Smooth muscle cell (in vitro differentiated cells): ENCODE results near the gene ANKFN1. TPM values are rescaled to one million over a fixed set of nuclear protein-coding genes. Genes with fewer than 3 reads are reported as not detected.

ENCODE experiments used
- DNase-seq: peaks from one replicate; lab custom pipeline; 2025; ENCODE audit not compliant: unreplicated experiment; lab: John Stamatoyannopoulos, UW
- H2AFZ ChIP-seq: fragments of 200-600 bp; sonication (generic); 2 replicates; pipeline ENCODE4 v1.6.0; 2016; ENCODE audit warnings: antibody characterized with exemption, low read depth, mild to moderate bottlenecking
- H3F3A ChIP-seq: fragments of 200-600 bp; sonication (generic); 2 replicates; pipeline ENCODE4 v1.6.0; 2017; ENCODE audit warnings: antibody characterized with exemption, low read depth
- H3K27ac ChIP-seq: fragments of 200-600 bp; sonication (generic); 2 replicates; pipeline ENCODE4 v1.5.1; 2016; ENCODE audit warnings: low read depth, mild to moderate bottlenecking
- H3K27me3 ChIP-seq: fragments of 200-600 bp; sonication (generic); 2 replicates; pipeline ENCODE4 v1.6.1; 2016; ENCODE audit warnings: low read depth, mild to moderate bottlenecking
- H3K36me3 ChIP-seq: fragments of 200-600 bp; sonication (generic); 2 replicates; pipeline ENCODE4 v1.5.1; 2016; ENCODE audit warnings: low read depth
- H3K4me1 ChIP-seq: fragments of 200-600 bp; sonication (generic); 2 replicates; pipeline ENCODE4 v1.5.1; 2016; ENCODE audit warnings: low read depth
- H3K4me2 ChIP-seq: fragments of 200-600 bp; sonication (generic); 2 replicates; pipeline ENCODE4 v1.6.0; 2016; ENCODE audit warnings: mild to moderate bottlenecking
- H3K4me3 ChIP-seq: fragments of 200-600 bp; sonication (generic); 2 replicates; pipeline ENCODE4 v1.5.1; 2016; ENCODE audit warnings: mild to moderate bottlenecking
- H3K79me2 ChIP-seq: fragments of 200-600 bp; sonication (generic); 2 replicates; pipeline ENCODE4 v1.6.0; 2016; ENCODE audit warnings: low read depth, mild to moderate bottlenecking
- H3K9ac ChIP-seq: fragments of 200-600 bp; sonication (generic); 2 replicates; pipeline ENCODE4 v1.6.0; 2016; ENCODE audit warnings: low read depth
- H3K9me3 ChIP-seq: fragments of 200-600 bp; sonication (generic); replicated peaks from 2 replicates; pipeline ENCODE4 v1.5.1; 2016; ENCODE audit warnings: low read depth
- H4K20me1 ChIP-seq: fragments of 200-600 bp; sonication (generic); 2 replicates; pipeline ENCODE4 v1.6.0; 2016; ENCODE audit warnings: low read depth
- CTCF ChIP-seq: fragments of 200-600 bp; sonication (generic); IDR thresholded peaks from 2 replicates; pipeline ENCODE4 v1.5.1; 2017; ENCODE audit warnings: borderline replicate concordance, mild to moderate bottlenecking, antibody characterized with exemption; ENCODE audit not compliant: insufficient read depth, poor library complexity, severe bottlenecking
- WGBS: methylation state at CpG from one replicate; pipeline ENCODE4 v1.1.7; 2016; ENCODE audit warnings: low lambda C conversion rate; 5-methylcytosine and 5-hydroxymethylcytosine counted together
- polyA plus RNA-seq: library from polyadenylated mRNA; unstranded; fragments of >200 nt; fragmentation: Nextera tagmentation; extraction: Ambion mirVana; gene quantifications from 2 replicates; pipeline ENCODE4 v1.2.1, GENCODE V29; 2016
- total RNA-seq: library from RNA; depleted of rRNA; stranded (reverse); fragments of >200 nt; gene quantifications from 2 replicates; pipeline ENCODE4 v1.2.3, GENCODE V29; 2014

Gene ANKFN1
- total and polyA plus RNA-seq, 2 experiments from 2014 or later = 0.24 to 0.45 TPM

- no peak for DNase-seq
- no peaks in the 10 kb centered on the region for H4K20me1 ChIP-seq
- WGBS = 60% methylated on average over 4 of the region's 4 CpGs
- no peaks in the 10 kb centered on the region for H3K27me3 ChIP-seq
- H3K4me3 ChIP-seq = no peak overlapping the region
- TF ChIP-seq CTCF = no peak
- no peak overlapping the region for H2AFZ ChIP-seq
- H3K79me2 ChIP-seq = no peaks in the 10 kb centered on the region
- H3K9me3 ChIP-seq = no peaks in the 10 kb centered on the region
- no peak overlapping the region for H3K9ac ChIP-seq
- H3K4me1 ChIP-seq = peaks cover 4% of the 10 kb centered on the region
- H3K4me2 ChIP-seq = no peak overlapping the region
- H3K36me3 ChIP-seq = no peaks in the 10 kb centered on the region
- H3F3A ChIP-seq = no peaks in the 10 kb centered on the region
- H3K27ac ChIP-seq = no peak overlapping the region
Measured at GRCh38 chr17:56171186-56171959, 18.1 kb downstream of the ANKFN1 start.

GRCh38 chr17:56172517-56172982 lies 19.3 kb downstream of the ANKFN1 start:
- TF ChIP-seq CTCF = no peak
- Histone ChIP-seq H3K27me3 (no peaks in the 10 kb centered on the region), H3K9me3 (no peaks in the 10 kb centered on the region), H3K4me2 (no peak overlapping the region), H3K9ac (no peak overlapping the region), H3K36me3 (no peaks in the 10 kb centered on the region), H4K20me1 (no peaks in the 10 kb centered on the region), H3F3A (no peaks in the 10 kb centered on the region), H3K4me3 (no peak overlapping the region), H3K4me1 (peaks cover 6% of the 10 kb centered on the region), H2AFZ (peak overlapping the region; percentile 45), H3K79me2 (no peaks in the 10 kb centered on the region), H3K27ac (no peak overlapping the region)
- WGBS = 56% methylated on average over 5 of the region's 5 CpGs
- DNase-seq = no peak

GRCh38 chr17:56173026-56173425 lies 19.8 kb downstream of the ANKFN1 start:
- Histone ChIP-seq H3K79me2 (no peaks in the 10 kb centered on the region), H2AFZ (no peak overlapping the region), H3K36me3 (no peaks in the 10 kb centered on the region), H3F3A (no peaks in the 10 kb centered on the region), H4K20me1 (no peaks in the 10 kb centered on the region), H3K4me1 (peaks cover 6% of the 10 kb centered on the region), H3K27me3 (no peaks in the 10 kb centered on the region), H3K4me3 (no peak overlapping the region), H3K9ac (no peak overlapping the region), H3K27ac (no peak overlapping the region), H3K4me2 (no peak overlapping the region), H3K9me3 (no peaks in the 10 kb centered on the region)
- no peak for DNase-seq
- no peak for TF ChIP-seq CTCF
- 94% methylated on average over 1 of the region's 1 CpG for WGBS
